ENCODE results near the gene CABP7.

DNA sequence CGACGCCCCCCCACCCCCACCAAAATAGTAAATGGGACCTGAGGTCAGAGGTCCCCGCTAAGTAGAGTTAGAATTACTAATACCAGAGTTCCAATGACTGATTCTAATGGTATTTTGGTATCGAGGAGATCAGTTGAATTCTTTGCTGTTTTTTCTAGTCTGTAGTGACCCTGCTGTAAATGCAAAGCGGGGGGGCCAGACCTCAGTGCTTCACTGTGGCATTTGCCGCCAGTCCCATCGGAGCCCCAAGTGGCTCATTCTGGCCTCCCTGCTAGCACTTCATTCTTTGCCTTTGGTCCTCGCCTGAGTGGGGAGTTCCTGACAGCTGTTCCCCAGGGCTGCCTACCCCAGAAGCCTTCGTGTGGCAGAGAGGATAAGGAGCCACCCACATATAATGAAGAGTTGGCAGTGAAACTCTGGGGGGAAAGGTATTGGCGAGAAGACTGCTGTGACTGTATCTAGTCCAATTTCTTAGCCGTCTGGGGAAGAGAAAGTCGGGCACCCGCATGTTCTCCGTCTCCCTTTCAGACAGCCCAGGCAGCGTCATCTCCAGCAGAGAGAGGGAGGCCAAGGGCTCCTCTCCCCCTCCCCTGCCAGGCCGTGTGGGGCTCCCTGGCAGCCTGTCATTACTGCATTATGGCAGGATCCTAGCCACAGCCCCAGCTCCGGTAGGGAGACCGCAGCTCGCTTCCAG lies 19.4 kb upstream of the CABP7 start:
- TF ChIP-seq, protein P1, sequence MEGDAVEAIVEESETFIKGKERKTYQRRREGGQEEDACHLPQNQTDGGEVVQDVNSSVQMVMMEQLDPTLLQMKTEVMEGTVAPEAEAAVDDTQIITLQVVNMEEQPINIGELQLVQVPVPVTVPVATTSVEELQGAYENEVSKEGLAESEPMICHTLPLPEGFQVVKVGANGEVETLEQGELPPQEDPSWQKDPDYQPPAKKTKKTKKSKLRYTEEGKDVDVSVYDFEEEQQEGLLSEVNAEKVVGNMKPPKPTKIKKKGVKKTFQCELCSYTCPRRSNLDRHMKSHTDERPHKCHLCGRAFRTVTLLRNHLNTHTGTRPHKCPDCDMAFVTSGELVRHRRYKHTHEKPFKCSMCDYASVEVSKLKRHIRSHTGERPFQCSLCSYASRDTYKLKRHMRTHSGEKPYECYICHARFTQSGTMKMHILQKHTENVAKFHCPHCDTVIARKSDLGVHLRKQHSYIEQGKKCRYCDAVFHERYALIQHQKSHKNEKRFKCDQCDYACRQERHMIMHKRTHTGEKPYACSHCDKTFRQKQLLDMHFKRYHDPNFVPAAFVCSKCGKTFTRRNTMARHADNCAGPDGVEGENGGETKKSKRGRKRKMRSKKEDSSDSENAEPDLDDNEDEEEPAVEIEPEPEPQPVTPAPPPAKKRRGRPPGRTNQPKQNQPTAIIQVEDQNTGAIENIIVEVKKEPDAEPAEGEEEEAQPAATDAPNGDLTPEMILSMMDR (conservative IDR thresholded peaks at IDR 0.05; ENCODE audit: low read depth, low read length), result no peak
- TF ChIP-seq EZH2 (IDR thresholded peaks at IDR 0.05; ENCODE audit: borderline replicate concordance, low read depth, low read length, poor library complexity, severe bottlenecking), result no peak

All from A673 (cell line).